ENCODE measurements around the gene FGFBP2. TPM values are rescaled to one million over a fixed set of nuclear protein-coding genes. Genes with fewer than 3 reads are reported as not detected.

Gene FGFBP2, protein sequence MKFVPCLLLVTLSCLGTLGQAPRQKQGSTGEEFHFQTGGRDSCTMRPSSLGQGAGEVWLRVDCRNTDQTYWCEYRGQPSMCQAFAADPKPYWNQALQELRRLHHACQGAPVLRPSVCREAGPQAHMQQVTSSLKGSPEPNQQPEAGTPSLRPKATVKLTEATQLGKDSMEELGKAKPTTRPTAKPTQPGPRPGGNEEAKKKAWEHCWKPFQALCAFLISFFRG
- total RNA-seq (2014; rRNA removed; shearing (Covaris generic)), result 0.56 and 0.93 TPM in 2 replicates
- 0.18 and 0.37 TPM in 2 replicates for polyA plus RNA-seq (2016; fragmentation: Nextera tagmentation; extraction: Ambion mirVana)
- long read RNA-seq, result 0 reads

DNA sequence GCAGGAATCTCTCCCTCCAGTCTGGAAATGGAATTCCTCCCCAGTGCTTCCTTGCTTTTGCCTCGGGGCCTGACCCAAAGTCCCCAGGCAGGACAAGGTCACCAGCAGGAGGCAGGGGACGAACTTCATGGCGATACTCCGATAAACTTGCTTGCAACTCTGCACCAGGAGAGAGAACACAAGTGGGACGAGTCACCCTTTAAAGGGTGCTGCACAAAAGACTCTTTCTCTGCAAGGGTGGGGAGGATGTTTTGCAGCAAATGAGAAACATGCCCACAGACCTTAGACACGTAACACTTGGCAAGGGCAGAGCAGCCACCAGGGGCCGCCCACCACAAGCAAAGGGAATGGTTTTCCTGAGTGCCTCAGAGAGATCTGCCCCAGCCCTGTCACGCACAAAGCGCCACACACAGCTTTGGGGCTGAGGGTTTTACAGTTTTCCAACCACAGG lies at the start of gene FGFBP2:
FGFBP2 (minus strand) TSS at position 175 of the 451 bp plus-strand sequence; CDS start at position 129, 46 bp downstream.
- Histone ChIP-seq H3F3A (replicated peaks; ENCODE audit: low read depth) (0 out of 2 replicates have a peak, but pooled peaks cover 3% of the 10 kb centered on the region), H3K4me3 (no peak within 1 kb of the TSS), H3K4me2 (no peak within 1 kb of the TSS), H2AFZ (peak within 1 kb of the TSS; percentile 95), H3K27me3 (ENCODE audit: insufficient read depth) (no peaks in the 10 kb centered on the region), H3K9me2 (ENCODE audit: insufficient read depth) (no peaks in the 10 kb centered on the region), H3K27ac (ENCODE audit: low read depth) (no peak within 1 kb of the TSS), H3K36me3 (ENCODE audit: insufficient read depth) (no peaks in the 10 kb centered on the region; the same call in 1 of the 2 replicates), H3K79me2 (replicated peaks; ENCODE audit: insufficient read depth) (no peaks in the 10 kb centered on the region), H4K20me1 (replicated peaks; ENCODE audit: insufficient read depth) (no peaks in the 10 kb centered on the region), H3K4me1 (ENCODE audit: insufficient read depth) (no peaks in the 10 kb centered on the region; the same call in 1 of the 2 replicates)
- DNase-seq (ENCODE audit: low spot score) (peak; percentile 84), ATAC-seq (peak; percentile 92)
- Mint-ChIP-seq H3K27ac (no peak within 1 kb of the TSS), H3K4me3 (no peak within 1 kb of the TSS), H3K36me3 (ENCODE audit: low read depth) (peaks cover 18% of the 10 kb centered on the region), H3K27me3 (ENCODE audit: insufficient read depth, low read depth, poor library complexity) (no peaks in the 10 kb centered on the region), H3K9me3 (peaks cover 16% of the 10 kb centered on the region), H3K4me1 (peaks cover 13% of the 10 kb centered on the region)
- TF ChIP-seq, protein P1, sequence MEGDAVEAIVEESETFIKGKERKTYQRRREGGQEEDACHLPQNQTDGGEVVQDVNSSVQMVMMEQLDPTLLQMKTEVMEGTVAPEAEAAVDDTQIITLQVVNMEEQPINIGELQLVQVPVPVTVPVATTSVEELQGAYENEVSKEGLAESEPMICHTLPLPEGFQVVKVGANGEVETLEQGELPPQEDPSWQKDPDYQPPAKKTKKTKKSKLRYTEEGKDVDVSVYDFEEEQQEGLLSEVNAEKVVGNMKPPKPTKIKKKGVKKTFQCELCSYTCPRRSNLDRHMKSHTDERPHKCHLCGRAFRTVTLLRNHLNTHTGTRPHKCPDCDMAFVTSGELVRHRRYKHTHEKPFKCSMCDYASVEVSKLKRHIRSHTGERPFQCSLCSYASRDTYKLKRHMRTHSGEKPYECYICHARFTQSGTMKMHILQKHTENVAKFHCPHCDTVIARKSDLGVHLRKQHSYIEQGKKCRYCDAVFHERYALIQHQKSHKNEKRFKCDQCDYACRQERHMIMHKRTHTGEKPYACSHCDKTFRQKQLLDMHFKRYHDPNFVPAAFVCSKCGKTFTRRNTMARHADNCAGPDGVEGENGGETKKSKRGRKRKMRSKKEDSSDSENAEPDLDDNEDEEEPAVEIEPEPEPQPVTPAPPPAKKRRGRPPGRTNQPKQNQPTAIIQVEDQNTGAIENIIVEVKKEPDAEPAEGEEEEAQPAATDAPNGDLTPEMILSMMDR (conservative IDR thresholded peaks at IDR 0.05; ENCODE audit: low read depth in 2 of 2), result peak; percentile 85 to 90
- TF ChIP-seq NANOG (IDR thresholded peaks at IDR 0.05; ENCODE audit: borderline replicate concordance) (no peak), STAT1 (IDR thresholded peaks at IDR 0.05; ENCODE audit: unreplicated experiment) (no peak)

DNA sequence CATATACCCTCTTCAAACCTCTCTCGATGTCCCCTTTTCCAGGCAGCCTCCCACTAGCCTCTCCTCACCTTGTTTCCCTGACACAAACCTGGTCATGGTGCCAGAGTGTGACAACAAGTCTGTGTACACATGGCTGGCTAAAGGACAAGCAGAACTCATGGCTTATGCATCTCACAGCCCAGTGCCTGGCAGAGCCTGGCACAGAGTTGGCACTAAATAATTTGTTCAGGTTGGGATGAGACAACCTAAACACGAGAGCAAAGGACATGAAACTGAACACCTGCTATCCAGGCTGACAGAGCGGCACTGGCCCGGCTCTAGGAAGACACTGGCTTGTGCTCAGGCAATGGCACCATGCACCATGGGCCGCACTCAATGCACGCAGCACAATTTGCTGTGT lies 48.2 kb upstream of the FGFBP2 start:
- Mint-ChIP-seq H3K4me3 (no peak overlapping the region), H3K27ac (no peak overlapping the region; the same call in 1 of the 2 replicates), H3K4me1 (peaks cover 5% of the 10 kb centered on the region; the same call in 2 of the 3 replicates), H3K27me3 (ENCODE audit: insufficient read depth, low read depth, poor library complexity) (no peaks in the 10 kb centered on the region), H3K36me3 (ENCODE audit: low read depth) (peaks cover 75% of the 10 kb centered on the region), H3K9me3 (no peaks in the 10 kb centered on the region)
- no peak overlapping the region for H3K4me3 ChIP-seq
- DNase-seq (ENCODE audit: low spot score) (no peak), ATAC-seq (no peak)
- H3K27ac ChIP-seq (ENCODE audit: low read depth), result no peak overlapping the region
- H3K36me3 ChIP-seq (ENCODE audit: insufficient read depth), result peaks cover 13% of the 10 kb centered on the region; the same call in 1 of the 2 replicates
- H3F3A ChIP-seq (replicated peaks; ENCODE audit: low read depth), result no peaks in the 10 kb centered on the region
- peaks cover 3% of the 10 kb centered on the region; the same call in 1 of the 2 replicates for H4K20me1 ChIP-seq (replicated peaks; ENCODE audit: insufficient read depth)
- no peak overlapping the region for H2AFZ ChIP-seq
- H3K79me2 ChIP-seq (replicated peaks; ENCODE audit: insufficient read depth), result no peaks in the 10 kb centered on the region
- no peak overlapping the region for H3K4me2 ChIP-seq
- no peaks in the 10 kb centered on the region for H3K9me2 ChIP-seq (ENCODE audit: insufficient read depth)
- H3K4me1 ChIP-seq (ENCODE audit: insufficient read depth), result no peaks in the 10 kb centered on the region
- H3K27me3 ChIP-seq (ENCODE audit: insufficient read depth), result no peaks in the 10 kb centered on the region
- TF ChIP-seq POLR2AphosphoS5 (IDR thresholded peaks at IDR 0.05; ENCODE audit: low read depth) (no peak), STAT1 (IDR thresholded peaks at IDR 0.05; ENCODE audit: unreplicated experiment) (no peak), EZH2phosphoT487 (IDR thresholded peaks at IDR 0.05; ENCODE audit: unreplicated experiment) (no peak), NANOG (IDR thresholded peaks at IDR 0.05; ENCODE audit: borderline replicate concordance) (no peak), ZNF331 (CRISPR knock-in tag; IDR thresholded peaks at IDR 0.05; ENCODE audit: low read depth) (no peak), CREB1 (CRISPR knock-in tag; IDR thresholded peaks at IDR 0.05; ENCODE audit: low read depth) (no peak), JUNB (IDR thresholded peaks at IDR 0.05; ENCODE audit: unreplicated experiment) (no peak)
- TF ChIP-seq, protein P1 (conservative IDR thresholded peaks at IDR 0.05; ENCODE audit: low read depth in 2 of 2), result no peak
- TF ChIP-seq, protein P2, sequence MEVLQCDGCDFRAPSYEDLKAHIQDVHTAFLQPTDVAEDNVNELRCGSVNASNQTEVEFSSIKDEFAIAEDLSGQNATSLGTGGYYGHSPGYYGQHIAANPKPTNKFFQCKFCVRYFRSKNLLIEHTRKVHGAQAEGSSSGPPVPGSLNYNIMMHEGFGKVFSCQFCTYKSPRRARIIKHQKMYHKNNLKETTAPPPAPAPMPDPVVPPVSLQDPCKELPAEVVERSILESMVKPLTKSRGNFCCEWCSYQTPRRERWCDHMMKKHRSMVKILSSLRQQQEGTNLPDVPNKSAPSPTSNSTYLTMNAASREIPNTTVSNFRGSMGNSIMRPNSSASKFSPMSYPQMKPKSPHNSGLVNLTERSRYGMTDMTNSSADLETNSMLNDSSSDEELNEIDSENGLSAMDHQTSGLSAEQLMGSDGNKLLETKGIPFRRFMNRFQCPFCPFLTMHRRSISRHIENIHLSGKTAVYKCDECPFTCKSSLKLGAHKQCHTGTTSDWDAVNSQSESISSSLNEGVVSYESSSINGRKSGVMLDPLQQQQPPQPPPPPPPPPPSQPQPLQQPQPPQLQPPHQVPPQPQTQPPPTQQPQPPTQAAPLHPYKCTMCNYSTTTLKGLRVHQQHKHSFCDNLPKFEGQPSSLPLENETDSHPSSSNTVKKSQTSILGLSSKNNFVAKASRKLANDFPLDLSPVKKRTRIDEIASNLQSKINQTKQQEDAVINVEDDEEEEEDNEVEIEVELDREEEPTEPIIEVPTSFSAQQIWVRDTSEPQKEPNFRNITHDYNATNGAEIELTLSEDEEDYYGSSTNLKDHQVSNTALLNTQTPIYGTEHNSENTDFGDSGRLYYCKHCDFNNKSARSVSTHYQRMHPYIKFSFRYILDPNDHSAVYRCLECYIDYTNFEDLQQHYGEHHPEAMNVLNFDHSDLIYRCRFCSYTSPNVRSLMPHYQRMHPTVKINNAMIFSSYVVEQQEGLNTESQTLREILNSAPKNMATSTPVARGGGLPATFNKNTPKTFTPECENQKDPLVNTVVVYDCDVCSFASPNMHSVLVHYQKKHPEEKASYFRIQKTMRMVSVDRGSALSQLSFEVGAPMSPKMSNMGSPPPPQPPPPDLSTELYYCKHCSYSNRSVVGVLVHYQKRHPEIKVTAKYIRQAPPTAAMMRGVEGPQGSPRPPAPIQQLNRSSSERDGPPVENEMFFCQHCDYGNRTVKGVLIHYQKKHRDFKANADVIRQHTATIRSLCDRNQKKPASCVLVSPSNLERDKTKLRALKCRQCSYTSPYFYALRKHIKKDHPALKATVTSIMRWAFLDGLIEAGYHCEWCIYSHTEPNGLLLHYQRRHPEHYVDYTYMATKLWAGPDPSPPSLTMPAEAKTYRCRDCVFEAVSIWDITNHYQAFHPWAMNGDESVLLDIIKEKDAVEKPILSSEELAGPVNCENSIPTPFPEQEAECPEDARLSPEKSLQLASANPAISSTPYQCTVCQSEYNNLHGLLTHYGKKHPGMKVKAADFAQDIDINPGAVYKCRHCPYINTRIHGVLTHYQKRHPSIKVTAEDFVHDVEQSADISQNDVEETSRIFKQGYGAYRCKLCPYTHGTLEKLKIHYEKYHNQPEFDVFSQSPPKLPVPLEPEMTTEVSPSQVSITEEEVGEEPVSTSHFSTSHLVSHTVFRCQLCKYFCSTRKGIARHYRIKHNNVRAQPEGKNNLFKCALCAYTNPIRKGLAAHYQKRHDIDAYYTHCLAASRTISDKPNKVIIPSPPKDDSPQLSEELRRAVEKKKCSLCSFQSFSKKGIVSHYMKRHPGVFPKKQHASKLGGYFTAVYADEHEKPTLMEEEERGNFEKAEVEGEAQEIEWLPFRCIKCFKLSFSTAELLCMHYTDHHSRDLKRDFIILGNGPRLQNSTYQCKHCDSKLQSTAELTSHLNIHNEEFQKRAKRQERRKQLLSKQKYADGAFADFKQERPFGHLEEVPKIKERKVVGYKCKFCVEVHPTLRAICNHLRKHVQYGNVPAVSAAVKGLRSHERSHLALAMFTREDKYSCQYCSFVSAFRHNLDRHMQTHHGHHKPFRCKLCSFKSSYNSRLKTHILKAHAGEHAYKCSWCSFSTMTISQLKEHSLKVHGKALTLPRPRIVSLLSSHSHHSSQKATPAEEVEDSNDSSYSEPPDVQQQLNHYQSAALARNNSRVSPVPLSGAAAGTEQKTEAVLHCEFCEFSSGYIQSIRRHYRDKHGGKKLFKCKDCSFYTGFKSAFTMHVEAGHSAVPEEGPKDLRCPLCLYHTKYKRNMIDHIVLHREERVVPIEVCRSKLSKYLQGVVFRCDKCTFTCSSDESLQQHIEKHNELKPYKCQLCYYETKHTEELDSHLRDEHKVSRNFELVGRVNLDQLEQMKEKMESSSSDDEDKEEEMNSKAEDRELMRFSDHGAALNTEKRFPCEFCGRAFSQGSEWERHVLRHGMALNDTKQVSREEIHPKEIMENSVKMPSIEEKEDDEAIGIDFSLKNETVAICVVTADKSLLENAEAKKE (CRISPR knock-in tag; IDR thresholded peaks at IDR 0.05), result no peak
